SK-N-SH (cell line): ENCODE measurements around the gene PARP12. TPM values are rescaled to one million over a fixed set of nuclear protein-coding genes. Genes with fewer than 3 reads are reported as not detected.

Experiments used
- CTCF ChIA-PET: fragments of 300-600, 350-600 bp; formaldehyde crosslinking; extraction: SDS; loops from one replicate; lab custom pipeline; 2021; lab: Yijun Ruan, JAX
- POLR2A ChIA-PET: fragments of 350-600 bp; sonication (Branson Sonifier 250); formaldehyde crosslinking; extraction: SDS; loops from one replicate; lab custom pipeline; 2020; ENCODE audit warnings: antibody characterized with exemption, inconsistent platforms; lab: Yijun Ruan, JAX
- DNase-seq: peaks from one replicate; pipeline ENCODE4 v3.0.0; 2012
- H2AFZ ChIP-seq: fragments of 200-600 bp; sonication (generic); 2 replicates; pipeline ENCODE4 v1.8.1; 2016; ENCODE audit warnings: antibody characterized with exemption, mild to moderate bottlenecking, low read depth
- H3F3A ChIP-seq: fragments of 200-600 bp; sonication (generic); replicated peaks from 2 replicates; pipeline ENCODE3; 2016; ENCODE audit warnings: antibody characterized with exemption, mild to moderate bottlenecking; ENCODE audit not compliant: insufficient read depth
- H3K27ac ChIP-seq, 2 experiments: fragments of 200-500 bp in 1 of 2; fragments of 200-600 bp in 1 of 2; sonication (Bioruptor generic) in 1 of 2; sonication (generic), shearing (Covaris generic) in 1 of 2; 2 replicates each; pipeline versions ENCODE4 v1.5.1 to v1.6.1; 2014 to 2016; ENCODE audit warnings: low read depth in 2 of 2, inconsistent platforms in 1 of 2, low read length in 1 of 2, mild to moderate bottlenecking in 1 of 2, mixed read lengths in 1 of 2
- H3K27me3 ChIP-seq: fragments of 200-600 bp; sonication (generic), shearing (Covaris generic); 2 replicates; pipeline ENCODE4 v1.6.1; 2016; ENCODE audit warnings: mixed run types; ENCODE audit not compliant: insufficient read depth
- H3K36me3 ChIP-seq, 2 experiments: fragments of 200-500 bp in 1 of 2; fragments of 200-600 bp in 1 of 2; sonication (Bioruptor generic) in 1 of 2; sonication (generic) in 1 of 2; replicated peaks in 1 of 2; 2 replicates each; pipeline versions ENCODE3 to v1.5.1; 2014 to 2016; ENCODE audit warnings: low read length in 1 of 2, mild to moderate bottlenecking in 1 of 2; ENCODE audit not compliant: insufficient read depth in 2 of 2, control insufficient read depth in 1 of 2
- H3K4me1 ChIP-seq, 2 experiments: fragments of 200-500 bp in 1 of 2; fragments of 200-600 bp in 1 of 2; sonication (Bioruptor generic) in 1 of 2; sonication (generic), shearing (Covaris generic) in 1 of 2; 2 replicates each; pipeline versions ENCODE4 v1.5.1 to v1.6.1; 2014 to 2016; ENCODE audit warnings: low read depth in 1 of 2, low read length in 1 of 2, mixed run types in 1 of 2; ENCODE audit not compliant: insufficient read depth in 2 of 2, control insufficient read depth in 1 of 2
- H3K4me2 ChIP-seq: fragments of 200-600 bp; sonication (generic), shearing (Covaris generic); 2 replicates; pipeline ENCODE4 v1.6.1; 2017; ENCODE audit warnings: mixed run types
- H3K4me3 ChIP-seq, 2 experiments: fragments of 200-500 bp in 1 of 2; fragments of 200-600 bp in 1 of 2; sonication (Bioruptor generic) in 1 of 2; sonication (generic), shearing (Covaris generic) in 1 of 2; 2 replicates each; pipeline versions ENCODE4 v1.5.1 to v1.8.1; 2014 to 2016; ENCODE audit warnings: low read depth in 2 of 2, inconsistent platforms in 1 of 2, low read length in 1 of 2, mild to moderate bottlenecking in 1 of 2, mixed read lengths in 1 of 2, moderate library complexity in 1 of 2
- H3K79me2 ChIP-seq: fragments of 200-600 bp; sonication (generic); 2 replicates; pipeline ENCODE4 v1.8.1; 2017; ENCODE audit warnings: mild to moderate bottlenecking; ENCODE audit not compliant: insufficient read depth
- H3K9ac ChIP-seq: fragments of 200-600 bp; sonication (generic); 2 replicates; pipeline ENCODE4 v1.6.1; 2017; ENCODE audit warnings: mixed run types
- H3K9me2 ChIP-seq: fragments of 200-600 bp; sonication (generic); 2 replicates; pipeline ENCODE4 v1.6.1; 2017; ENCODE audit warnings: mixed run types
- H3K9me3 ChIP-seq: fragments of 200-600 bp; sonication (generic); 2 replicates; pipeline ENCODE4 v1.6.1; 2017; ENCODE audit warnings: mixed run types, mild to moderate bottlenecking, moderate library complexity
- H4K20me1 ChIP-seq: fragments of 200-600 bp; sonication (generic); 2 replicates; pipeline ENCODE4 v1.6.1; 2017; ENCODE audit warnings: mild to moderate bottlenecking, mixed run types; ENCODE audit not compliant: insufficient read depth
- CHD2 ChIP-seq: fragments of 150-350 bp; IDR thresholded peaks from 2 replicates; pipeline ENCODE4 v1.6.1; 2018; ENCODE audit warnings: low read length; ENCODE audit not compliant: partially characterized antibody
- FOXM1 ChIP-seq: IDR thresholded peaks from 2 replicates; pipeline ENCODE4 v1.4.0; 2012; ENCODE audit warnings: low read depth, mild to moderate bottlenecking
- GABPA ChIP-seq: IDR thresholded peaks from 2 replicates; pipeline ENCODE4 v1.4.0; 2012; ENCODE audit warnings: low read depth, mild to moderate bottlenecking
- GATA2 ChIP-seq: sonication (generic); formaldehyde crosslinking; IDR thresholded peaks from 2 replicates; pipeline ENCODE4 v1.5.0; 2020; ENCODE audit warnings: mild to moderate bottlenecking, missing genetic modification reagents
- IRF3 ChIP-seq: fragments of 150-350 bp; IDR thresholded peaks from 2 replicates; pipeline ENCODE4 v1.6.1; 2016; ENCODE audit warnings: mild to moderate bottlenecking, low read depth, low read length
- MEF2A ChIP-seq: IDR thresholded peaks from 2 replicates; pipeline ENCODE4 v1.4.0; 2012; ENCODE audit warnings: low read depth, borderline replicate concordance
- RCOR1 ChIP-seq: fragments of 150-350 bp; IDR thresholded peaks from 2 replicates; pipeline ENCODE4 v1.6.1; 2017; ENCODE audit warnings: antibody characterized with exemption, low read length
- TAF1 ChIP-seq: IDR thresholded peaks from 2 replicates; pipeline ENCODE4 v1.6.1; 2012; ENCODE audit warnings: low read depth, mild to moderate bottlenecking, low read length, moderate library complexity, borderline replicate concordance
- WGBS: methylation state at CpG from one replicate; pipeline ENCODE4 v1.1.6; 2017; ENCODE audit warnings: low lambda C conversion rate; 5-methylcytosine and 5-hydroxymethylcytosine counted together
- polyA plus RNA-seq, 3 experiments: library from polyadenylated mRNA; depleted of rRNA; stranded (reverse); fragments of >200 nt; gene quantifications; 2 replicates each; pipeline ENCODE4 v1.2.3, GENCODE V29; 2012
- TF ChIP-seq, protein P1 (sequence below): fragments of 200-600 bp; sonication (generic); IDR thresholded peaks from 2 replicates; pipeline ENCODE4 v1.6.1; 2017; ENCODE audit warnings: antibody characterized with exemption, mild to moderate bottlenecking, moderate library complexity

PARP12 gene
- polyA plus RNA-seq, 1 of the 3 experiments (the other 2 are of a cell fraction) = 17.7 TPM

GRCh38 chr7:139989366-139990141, 73.2 kb downstream of the PARP12 start:
- H2AFZ ChIP-seq = no peak overlapping the region
- POLR2A ChIA-PET = no interaction called here
- WGBS = 92% methylated on average over 12 of the region's 12 CpGs

DNA sequence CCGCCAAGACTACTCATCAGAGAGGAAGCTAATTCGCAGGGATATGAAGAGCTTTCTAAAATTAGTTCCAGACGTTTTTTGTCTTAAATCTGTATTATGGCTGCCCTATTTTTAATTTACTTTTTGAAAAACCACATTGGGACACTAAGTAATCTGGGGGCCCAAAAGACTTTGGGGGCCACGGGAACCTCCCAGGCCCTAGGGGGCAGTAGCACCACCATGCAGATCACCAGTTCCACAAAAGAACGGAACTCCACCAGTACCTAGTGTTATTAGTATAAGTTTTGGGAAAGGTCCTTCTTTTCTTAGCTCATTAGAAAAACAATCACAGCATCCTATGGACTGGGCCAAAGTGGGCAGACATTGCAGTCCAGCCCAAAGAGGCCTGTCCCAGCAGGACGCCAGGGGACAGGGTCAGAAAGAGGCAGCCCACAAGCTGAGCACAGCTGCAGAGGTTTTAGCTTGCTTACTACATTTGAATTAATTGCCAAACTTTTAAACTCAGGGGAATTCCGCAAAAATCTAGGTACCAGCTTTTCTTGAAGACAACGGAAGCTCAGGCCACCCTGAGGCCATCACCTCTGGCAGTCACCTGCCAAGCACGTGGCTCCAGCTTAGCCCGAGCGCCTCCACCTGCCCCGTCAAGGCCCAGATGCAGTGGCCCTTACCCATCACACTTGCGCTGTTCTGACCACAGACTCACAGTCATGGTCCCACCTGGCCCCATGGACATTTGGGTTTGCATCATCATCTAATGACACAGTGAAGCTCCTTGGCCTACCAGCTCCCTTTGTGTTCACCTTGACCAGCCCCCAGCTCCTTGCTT, 74.8 kb downstream of the PARP12 start:
- ChIA-PET POLR2A (no interaction called here), CTCF (interaction anchor here (0.7 to 6.4 kb wide), 16 partner anchors 11 to 488 kb away, joined by 3 to 55 read pairs (median 3); no protein-coding TSS in a partner anchor)
- 78% methylated on average over 13 of the region's 13 CpGs for WGBS

More at GRCh38 chr7:139989366-139990141, 73.2 kb downstream of the PARP12 start:
- CTCF ChIA-PET = interaction anchor here (0.6 to 6.4 kb wide), 8 partner anchors 10 to 388 kb away, joined by 3 to 55 read pairs (median 4); no protein-coding TSS in a partner anchor
- TF ChIP-seq TAF1 = no peak
- TF ChIP-seq GABPA = no peak
- no peak for TF ChIP-seq GATA2
- TF ChIP-seq RCOR1 = no peak
- TF ChIP-seq MEF2A = no peak
- no peak for TF ChIP-seq CHD2
- Histone ChIP-seq H3K79me2 (no peaks in the 10 kb centered on the region), H3K4me3 (no peak overlapping the region), H4K20me1 (no peaks in the 10 kb centered on the region), H3K27me3 (no peaks in the 10 kb centered on the region; the same call in 1 of the 2 replicates), H3K4me2 (no peak overlapping the region), H3K27ac (no peak overlapping the region), H3K9me2 (no peaks in the 10 kb centered on the region), H3F3A (no peaks in the 10 kb centered on the region), H3K36me3 (no peaks in the 10 kb centered on the region), H3K4me1 (peaks cover 0 to 9% of the 10 kb centered on the region in 2 experiments; a peak in 1 of 4 replicates), H3K9ac (no peak overlapping the region), H3K9me3 (no peaks in the 10 kb centered on the region)
- no peak for DNase-seq

More for the DNA sequence above, 74.8 kb downstream of the PARP12 start:
- H3K36me3 ChIP-seq = no peaks in the 10 kb centered on the region
- H3K79me2 ChIP-seq = no peaks in the 10 kb centered on the region
- H3K9ac ChIP-seq = no peak overlapping the region
- H3K4me2 ChIP-seq = no peak overlapping the region
- peaks cover under 1% of the 10 kb centered on the region for H3F3A ChIP-seq
- no peaks in the 10 kb centered on the region for H3K9me3 ChIP-seq
- no peak for DNase-seq
- no peaks in the 10 kb centered on the region for H4K20me1 ChIP-seq
- H3K27me3 ChIP-seq = no peaks in the 10 kb centered on the region; the same call in 1 of the 2 replicates
- TF ChIP-seq FOXM1 (no peak), IRF3 (no peak)
- TF ChIP-seq, protein P1, sequence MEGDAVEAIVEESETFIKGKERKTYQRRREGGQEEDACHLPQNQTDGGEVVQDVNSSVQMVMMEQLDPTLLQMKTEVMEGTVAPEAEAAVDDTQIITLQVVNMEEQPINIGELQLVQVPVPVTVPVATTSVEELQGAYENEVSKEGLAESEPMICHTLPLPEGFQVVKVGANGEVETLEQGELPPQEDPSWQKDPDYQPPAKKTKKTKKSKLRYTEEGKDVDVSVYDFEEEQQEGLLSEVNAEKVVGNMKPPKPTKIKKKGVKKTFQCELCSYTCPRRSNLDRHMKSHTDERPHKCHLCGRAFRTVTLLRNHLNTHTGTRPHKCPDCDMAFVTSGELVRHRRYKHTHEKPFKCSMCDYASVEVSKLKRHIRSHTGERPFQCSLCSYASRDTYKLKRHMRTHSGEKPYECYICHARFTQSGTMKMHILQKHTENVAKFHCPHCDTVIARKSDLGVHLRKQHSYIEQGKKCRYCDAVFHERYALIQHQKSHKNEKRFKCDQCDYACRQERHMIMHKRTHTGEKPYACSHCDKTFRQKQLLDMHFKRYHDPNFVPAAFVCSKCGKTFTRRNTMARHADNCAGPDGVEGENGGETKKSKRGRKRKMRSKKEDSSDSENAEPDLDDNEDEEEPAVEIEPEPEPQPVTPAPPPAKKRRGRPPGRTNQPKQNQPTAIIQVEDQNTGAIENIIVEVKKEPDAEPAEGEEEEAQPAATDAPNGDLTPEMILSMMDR = peak; percentile 29; the same call in 1 of the 2 replicates
- TF ChIP-seq, all 33 proteins: peak for 1
- Histone ChIP-seq H3K4me1 (peaks cover 0 to 9% of the 10 kb centered on the region in 2 experiments; a peak in 1 of 4 replicates), H3K27ac (no peak overlapping the region), H3K9me2 (no peaks in the 10 kb centered on the region), H3K4me3 (no peak overlapping the region), H2AFZ (no peak overlapping the region)
